ENCODE data around the gene ZNF625.

ZNF625 gene

DNA sequence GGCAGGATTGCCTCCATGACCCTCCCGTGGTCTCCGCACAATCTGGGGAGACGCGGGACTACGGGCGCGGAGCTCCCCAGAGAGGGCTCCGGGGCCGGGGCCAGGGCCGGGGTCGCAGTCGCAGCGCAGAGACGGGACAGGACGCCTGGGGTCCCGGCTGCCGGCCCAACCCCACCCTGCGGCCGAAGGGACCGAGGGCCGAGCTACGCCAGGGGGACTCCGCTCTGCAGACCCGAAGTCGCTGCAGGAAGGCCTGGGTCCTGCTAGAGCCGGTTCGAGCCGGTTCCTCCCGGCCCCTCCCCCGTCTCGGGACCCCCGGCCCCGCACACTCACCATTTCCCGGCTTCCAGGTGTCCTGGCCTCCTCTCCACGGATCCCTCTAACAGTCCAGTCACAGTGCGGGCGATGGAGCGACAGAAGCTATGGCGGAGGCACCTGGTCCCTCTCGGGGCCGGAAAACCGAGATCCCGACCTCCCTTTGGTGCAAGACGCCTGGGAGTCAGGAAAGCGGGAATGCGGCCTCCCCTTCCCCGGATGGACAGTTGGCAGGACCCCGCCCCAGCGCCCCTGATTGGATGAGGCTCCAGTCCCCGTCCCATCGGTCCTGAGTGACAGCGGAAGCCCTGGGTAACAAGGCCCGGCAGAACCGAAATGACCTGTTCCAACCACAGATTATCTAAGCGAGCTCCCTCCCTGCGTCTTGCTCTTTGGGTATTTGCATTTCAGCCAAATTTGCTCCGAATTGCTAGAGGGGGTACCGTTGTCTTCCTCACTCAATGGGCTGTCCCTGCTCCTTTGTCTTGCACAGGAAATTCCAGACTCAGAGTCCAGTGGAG, at the start of gene ZNF625:
Gene ZNF625, minus strand, starts transcription at position 512 of the 836 bp plus-strand sequence. Its CDS starts 176 bp downstream, at position 336.
- peak; percentile 71 for DNase-seq

DNA sequence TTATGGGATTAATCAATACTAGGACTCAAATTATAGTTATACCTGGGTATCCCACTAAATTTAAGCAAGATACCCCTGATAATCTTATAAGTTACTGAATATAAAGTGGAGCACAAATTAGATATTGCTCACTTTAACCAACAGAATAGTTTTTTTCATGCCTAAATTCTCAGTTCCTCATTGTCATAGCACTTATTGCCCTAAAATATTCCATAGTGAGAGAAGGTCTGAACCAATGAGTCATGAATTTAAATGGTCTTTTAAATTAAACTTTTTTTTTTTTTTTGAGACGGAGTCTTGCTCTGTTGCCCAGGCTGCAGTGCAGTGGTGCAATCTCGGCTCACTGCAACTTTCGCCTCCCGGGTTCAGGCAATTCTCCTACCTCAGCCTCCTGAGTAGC, 48.8 kb upstream of the ZNF625 start:
- no peak for DNase-seq

DNA sequence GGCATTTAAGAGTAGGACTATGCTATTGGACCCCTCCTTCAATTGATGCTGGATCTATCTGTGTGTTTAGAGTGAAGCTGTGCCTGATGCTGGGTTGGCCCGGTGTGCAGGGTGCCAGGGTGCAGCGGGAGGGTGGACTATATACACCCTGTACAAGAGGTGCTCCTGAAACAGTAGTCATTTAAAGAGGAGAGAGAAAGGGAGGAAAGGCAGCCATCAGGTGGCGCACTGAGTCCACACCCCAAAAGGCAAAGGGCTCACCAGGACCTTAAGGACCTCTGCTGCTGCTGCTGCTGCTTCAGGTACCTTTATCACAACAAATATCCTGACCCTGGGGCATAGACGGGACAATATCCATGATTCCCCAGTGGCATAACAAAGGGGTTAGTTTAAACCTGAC, 45.7 kb upstream of the ZNF625 start:
- peak; percentile 4 for DNase-seq

DNA sequence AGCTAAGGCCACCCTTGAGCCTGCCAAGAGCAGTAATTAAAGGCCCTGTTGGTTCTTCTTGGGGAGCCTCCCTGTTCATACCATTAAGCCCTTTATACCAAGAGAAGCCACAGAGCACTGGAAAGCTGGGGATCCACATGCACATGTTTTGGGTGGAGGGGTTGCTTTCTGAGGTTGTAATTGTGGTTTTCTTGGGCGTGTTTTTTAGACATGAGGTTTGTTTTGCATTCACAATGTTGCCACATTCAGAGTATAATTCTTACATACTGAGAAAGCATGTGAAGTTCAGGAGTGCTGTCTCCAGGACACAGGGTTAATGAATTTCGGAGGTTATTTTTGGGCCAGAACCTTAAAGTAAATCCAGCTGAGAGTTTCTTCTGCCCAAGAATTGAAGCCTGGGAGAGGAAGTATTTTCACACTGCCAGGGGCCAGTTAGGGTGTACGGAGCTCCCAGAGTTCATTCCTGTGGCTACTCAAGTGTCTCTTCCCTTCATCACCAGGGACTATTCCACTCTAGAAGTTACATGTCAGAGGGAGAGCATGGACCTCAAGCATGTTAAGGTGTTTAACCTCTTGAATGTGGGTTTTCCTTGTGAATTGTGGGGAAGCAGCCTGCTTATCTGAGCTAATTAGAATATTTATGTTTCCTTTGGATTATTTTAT, 43.4 kb upstream of the ZNF625 start:
- DNase-seq, result no peak

DNA sequence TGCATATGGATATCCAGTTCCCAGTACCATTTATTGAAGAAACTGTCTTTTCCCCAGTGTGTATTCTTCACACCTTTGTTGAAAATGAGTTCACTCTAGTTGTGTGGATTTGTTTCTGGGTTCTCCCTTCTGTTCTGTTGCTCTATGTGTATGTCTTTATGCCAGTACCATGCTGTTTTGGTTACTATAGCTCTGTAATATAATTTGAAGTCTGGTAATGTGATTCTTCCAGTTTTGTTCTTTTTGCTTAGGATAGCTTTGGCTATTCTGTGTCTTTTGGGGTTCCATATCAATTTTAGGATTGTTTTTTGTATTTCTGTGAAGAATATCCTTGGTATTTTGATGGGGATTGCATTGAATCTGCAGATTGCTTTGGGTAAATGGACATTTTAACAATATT, 41.6 kb upstream of the ZNF625 start:
- DNase-seq, result no peak

DNA sequence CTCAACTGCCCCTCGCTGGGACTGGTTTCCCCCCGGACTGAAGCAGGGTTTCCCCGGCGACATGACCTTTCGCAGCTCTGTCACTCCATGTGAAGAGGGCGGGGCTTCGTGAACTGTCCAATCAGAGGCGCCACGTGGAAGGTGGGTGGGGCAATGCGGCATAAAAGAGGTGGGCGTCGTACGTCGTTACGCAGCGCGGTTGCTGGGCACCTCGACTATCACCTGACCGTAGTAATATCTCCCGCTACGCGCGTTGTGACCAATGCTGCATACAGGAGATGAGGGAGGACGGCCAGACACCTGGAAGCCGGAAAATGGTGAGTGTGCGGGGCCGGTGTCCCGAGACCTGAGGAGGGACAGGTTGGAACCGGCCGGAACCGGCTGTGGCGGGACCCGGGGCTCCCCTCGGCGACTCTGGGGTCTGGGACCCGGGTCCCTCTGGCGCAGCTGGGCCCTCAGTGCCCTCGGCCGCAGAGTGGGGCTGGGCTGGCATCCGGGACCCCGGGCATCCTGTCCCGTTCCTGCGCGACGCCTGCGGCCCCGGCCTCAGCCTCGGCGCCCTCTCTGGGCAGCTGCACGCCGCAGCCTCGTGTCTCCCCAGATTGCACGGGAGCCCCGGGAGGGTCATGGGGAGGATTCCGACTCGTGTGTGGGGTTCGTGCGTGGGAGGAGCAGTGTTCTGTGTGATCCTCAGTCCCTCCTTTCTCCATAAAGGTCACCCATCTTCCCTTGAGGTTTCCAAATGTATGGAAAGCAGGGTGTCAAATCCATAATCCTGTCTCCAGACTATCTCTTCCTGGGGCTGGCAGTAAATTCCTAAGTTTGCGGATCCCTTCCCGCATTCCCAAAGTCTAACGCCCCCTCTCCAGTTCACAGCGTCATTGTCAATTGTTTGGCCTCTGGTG, 38.5 kb upstream of the ZNF625 start:
- no peak for DNase-seq

DNA sequence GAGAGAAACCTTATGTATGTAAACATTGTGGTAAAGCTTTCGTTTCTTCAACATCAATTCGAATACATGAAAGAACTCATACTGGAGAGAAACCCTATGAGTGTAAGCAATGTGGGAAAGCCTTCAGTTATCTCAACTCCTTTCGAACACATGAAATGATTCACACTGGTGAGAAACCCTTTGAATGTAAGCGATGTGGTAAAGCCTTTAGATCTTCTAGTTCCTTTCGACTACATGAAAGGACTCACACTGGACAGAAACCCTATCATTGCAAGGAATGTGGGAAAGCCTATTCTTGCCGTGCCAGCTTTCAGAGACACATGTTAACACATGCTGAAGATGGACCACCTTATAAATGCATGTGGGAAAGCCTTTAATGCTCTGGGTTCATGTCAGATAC, 31.1 kb upstream of the ZNF625 start:
- DNase-seq, result peak; percentile 9

DNA sequence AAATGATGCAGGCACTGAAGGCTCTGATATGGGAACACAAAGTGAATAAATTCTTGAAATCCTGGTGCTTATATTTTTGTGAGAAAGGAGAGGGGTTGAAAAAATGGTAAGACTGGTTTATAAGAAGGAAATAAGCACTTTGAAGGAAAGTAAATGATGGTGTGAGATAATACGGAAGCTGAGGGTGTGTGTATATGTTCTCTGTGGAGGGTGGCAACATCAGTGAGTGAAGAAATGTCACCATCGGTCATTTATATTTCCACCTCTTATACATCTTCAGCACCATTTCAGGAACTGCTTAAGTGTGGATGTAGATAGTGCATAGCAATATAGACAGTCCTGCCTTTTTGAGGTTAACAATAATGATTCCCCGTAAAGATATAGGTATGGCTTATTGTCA, 23.8 kb upstream of the ZNF625 start:
- no peak for DNase-seq

DNA sequence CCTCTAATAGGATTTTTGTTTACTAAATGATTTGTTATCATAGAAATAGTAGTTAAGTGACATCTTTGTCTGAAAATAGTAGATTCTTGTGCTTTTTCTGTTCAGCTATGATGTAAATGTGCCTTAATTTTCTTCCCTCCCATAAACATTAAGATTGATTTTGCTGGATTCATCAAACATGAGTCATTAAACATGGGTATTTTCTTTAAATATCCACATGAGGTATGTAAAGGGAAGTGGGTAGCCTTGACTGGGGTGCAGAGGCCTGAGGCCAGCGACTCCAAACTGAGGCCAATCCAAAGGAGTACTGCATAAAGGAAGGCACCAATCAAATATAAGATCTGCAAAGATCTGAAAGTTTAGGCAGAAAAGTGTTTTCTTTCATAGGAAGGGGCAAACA, 10.1 kb upstream of the ZNF625 start:
- peak; percentile 13 for DNase-seq

DNA sequence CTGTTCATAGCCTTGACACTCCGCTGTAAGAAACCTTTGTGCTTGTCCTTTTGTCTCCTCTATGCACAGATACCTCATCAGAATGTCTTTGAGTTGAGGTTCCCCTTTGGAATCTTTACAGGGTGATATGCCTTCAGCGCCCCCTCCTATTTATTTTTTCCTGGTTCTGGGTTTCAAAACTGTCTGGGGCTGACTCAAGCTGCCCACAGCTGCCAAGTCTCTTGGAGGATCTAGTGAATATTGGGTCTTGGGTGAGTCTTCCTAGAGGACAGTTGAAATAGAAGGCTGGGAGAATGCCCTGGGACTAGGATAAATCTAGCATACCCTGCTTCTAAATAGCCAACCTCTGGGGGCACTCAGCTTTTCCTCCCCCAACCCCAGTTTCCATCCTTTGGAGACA, 7.3 kb upstream of the ZNF625 start:
- DNase-seq, result peak; percentile 35

DNA sequence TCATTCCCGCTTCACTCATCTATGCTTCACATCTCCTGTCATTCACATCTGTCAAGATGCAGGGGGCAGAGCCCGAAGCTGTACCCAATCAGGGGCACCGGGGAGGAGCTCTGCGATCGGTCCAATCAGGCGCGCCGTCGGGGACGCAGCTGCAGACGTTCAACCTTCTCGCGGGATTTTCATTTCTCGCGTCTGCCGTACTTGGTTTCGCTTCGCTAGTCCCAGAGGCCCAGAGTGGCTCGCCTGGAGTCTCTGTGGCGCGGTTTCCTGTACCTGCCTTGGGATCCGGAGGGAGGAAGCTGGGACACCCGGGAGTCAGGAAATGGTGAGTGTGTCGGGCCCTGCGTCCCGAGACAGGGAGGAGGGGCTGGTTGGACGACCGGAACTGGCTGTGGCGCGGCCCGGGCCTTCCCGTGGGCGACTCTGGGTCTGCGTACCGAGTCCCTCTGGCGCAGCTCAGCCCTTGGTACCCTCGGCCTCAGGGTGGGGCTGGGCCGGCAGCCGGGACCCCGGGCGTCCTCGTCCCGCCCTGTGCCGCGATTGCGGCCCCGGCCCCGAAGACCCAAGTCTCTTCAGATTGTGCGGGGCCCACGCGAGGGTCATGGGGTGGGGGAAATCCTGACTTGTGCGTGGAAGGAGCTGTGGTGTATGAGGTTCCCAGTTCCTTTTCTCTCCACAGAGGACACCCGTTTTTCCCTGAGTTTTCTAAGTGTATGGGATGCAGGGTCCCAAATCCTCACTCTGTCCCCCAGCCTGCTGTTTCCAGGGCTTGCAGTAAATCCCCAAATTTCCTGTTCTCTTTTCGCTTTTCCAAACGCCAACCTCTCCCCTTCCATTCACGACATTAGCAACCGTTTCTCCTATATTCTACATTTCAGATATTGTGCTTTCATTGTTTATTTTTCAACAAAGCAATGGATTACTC, 6.6 kb upstream of the ZNF625 start, which contains the start of gene ZNF136:
Gene ZNF136, plus strand, starts transcription at position 215 of the 925 bp plus-strand sequence. Its CDS starts 108 bp downstream, at position 323.
- peak; percentile 98 for DNase-seq

DNA sequence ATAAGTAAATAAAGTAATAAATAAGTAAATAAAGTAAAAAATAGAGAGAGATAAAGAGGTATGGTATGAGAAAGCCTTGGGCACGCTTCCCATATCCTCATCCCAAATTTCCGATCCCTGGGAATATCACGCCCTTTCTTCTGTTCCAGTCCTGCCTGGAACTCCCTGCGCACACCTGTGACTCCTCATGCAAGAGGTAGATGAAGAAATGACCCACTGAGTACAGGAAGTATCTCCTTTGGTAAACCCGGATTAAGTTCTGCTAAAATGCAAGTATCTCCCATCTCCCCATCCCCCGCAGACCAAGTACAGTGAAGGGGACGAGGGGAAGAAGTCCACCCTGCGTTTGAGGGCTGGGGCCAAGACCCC, 6.0 kb upstream of the ZNF625 start:
- no peak for DNase-seq

DNA sequence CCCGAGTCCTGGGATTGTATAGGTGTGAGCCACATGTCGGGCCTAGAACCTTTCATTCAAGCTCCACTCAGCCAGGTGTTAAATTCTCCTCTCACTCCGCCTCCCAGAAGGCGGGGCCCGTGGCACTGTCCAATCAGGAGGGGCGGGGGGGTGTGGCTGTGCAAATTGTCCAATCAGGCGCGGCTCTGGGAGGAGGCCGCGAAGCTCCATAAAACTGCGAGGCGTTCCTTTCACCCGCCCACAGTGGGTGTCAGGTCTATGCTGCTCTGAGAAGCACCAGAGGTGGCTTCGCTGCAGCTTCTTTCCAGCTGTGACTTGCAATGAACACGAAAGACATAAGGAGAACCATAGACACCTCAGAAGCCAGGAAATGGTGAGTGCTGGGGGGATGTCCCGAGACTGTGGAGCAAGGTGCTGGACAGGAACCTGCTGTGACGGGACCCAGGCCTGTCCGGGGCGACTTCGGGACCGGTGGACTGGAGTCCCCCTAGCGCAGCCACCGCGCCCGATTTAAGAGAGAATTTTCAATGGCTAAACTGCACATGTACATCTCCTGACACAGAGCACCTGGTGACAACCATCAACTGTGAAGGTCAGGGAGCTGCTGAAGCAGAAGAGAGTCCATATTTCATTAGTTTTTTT, 3.4 kb upstream of the ZNF625 start:
- DNase-seq, result no peak

DNA sequence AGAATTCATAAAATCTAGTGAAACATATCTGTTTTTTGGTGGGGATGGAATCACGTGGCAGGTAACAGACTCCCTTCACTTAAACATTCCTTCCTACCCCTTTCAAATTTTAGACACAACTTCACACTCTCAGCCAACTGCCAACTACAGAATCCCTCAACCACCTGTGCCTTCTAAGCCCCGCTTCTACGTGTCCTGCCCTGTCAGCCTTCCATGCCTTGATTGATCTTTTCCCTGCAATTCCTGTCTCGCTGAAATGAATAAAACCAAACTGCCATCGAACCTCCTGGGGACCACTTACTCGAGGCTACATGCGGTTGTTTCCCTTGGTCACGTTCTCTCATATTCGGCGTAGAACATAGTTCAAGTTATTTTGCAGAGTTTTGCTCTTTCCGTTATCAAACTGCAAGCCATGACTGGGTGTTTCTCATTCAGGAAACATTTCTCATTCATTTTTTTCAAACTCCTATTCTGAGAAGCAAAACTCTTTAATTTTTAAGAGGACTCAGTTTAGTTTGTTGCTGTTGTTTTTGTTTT, 1.1 kb downstream of the ZNF625 start:
- DNase-seq, result no peak

DNA sequence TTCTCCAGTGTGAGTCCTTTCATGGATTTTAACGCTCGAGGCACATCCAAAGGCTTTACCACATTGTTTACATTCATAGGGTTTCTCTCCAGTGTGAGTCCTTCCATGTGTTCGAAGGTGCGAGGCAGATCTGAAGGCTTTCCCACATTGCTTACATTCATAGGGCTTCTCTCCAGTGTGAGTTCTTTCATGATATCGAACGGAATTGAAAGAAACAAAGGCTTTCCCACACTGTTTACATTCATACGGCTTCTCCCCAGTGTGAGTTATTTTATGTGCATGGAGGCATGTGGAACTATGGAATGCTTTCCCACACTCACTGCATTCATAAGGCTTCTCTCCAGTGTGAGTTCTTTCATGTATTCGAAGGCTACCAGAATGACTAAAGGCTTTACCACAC, 11.2 kb downstream of the ZNF625 start:
- DNase-seq, result no peak

DNA sequence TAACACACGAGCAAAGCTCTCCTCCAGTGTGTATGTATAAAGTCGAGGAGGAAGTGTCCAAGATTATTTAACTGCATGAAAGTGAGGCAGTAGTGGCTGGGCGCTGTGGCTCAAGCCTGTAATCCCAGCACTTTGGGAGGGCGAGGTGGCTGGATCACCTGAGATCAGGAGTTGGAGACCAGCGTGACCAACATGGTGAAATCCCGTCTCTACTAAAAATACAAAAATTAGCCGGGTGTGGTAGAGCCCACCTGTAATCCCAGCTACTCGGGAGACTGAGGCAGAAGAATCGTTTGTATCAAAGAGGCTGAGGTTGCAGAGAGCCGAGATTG, 15.2 kb downstream of the ZNF625 start:
- DNase-seq, result no peak

DNA sequence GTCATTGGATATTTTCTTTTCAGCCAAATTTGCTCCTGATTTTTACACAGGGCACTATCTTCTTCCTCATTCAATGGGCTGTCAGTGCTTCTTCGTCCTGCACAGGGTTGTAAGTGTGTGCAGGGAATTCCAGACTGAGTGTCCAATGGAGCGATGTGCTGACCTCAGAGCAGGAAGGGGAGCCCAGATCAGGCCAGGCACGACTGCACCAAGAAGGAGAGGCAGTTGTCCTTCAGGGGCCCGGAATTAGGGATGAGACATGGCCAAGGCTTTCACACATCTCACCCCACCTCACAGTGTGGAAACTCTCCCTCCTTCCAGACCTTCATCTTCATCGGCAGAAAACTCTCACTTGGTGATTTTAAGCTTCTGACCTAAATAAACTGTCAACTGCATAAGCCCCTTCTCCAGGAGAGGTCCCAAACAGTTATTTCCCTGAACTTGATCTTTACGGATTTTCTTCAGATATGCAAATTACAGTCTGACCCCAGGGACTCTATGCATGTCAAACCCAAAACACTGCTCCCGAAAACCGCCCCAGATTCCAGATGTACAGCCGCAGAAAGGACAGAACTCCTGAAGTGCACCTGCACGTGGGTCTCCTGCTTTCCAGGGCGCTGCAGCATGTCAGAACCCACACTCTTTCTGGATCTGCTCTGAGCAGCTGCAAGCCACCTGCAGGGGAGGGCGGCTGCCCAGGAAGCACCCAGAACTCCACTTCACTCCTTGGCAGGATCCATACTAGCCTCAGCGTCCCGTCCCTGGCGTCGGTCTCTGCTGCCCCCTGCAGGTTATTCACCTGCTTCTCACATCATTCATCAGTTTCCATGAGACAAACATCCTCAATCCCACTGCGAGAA, 15.8 kb downstream of the ZNF625 start:
- DNase-seq, result peak; percentile 82

DNA sequence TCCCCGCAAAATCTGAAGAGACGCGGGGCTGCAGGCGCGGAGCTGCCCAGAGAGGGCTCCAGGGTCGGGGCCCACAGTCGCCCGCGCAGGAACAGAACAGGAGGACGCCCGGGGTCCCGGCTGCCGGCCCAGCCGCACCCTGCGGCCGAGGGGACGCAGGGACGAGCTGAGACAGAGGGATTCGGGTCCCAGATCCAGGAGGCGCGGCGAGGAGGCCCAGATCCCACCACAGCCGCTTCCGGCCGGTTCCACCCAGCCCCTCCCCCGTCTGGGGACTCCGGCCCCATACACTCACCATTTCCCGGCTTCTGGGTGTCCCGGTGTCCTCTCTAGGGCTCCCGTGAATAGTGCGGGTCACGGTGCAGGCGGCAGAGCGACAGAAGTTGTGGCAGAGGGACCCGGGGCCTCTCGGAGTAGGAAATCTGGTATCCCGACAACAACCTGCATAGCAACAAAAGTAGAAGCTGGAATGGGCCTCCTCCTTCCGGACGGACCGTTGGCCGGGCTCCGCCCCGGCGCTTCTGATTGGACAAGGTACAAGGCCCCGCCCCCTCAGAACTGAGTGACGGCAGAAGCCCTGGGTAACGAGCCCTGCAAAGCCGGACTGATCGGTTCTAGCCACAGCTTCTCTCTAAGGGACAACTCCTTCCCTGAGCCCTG, 16.5 kb downstream of the ZNF625 start, which contains the start of gene ZNF20:
Gene ZNF20, minus strand, starts transcription at position 466 of the 660 bp plus-strand sequence. Its CDS starts 168 bp downstream, at position 298.
- peak; percentile 96 for DNase-seq

DNA sequence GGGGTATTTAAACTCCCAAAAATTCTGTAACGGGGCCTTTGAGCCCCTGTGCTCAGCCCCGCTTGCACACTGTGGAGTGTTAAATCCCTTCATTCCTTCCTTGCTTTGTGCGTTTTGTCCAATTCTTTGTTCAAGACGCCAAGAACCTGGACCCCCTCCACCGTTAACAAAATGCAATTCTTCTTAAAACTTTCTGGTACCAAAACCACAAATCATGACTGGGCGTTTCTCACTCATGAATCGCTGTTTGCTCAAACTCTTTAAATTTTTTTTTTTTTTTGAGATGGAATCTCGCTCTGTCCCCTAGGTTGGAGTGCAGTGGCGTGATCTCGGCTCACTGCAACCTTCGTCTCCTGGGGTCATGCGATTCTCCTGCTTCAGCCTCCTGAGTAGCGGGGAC, 17.3 kb downstream of the ZNF625 start:
- DNase-seq, result no peak
